Stimulated activated CD4-positive, alpha-beta T cell treated with anti-CD3 and anti-CD28 coated beads, Interleukin-1b, Interleukin-23, amount 100 ng/mL, for 1 hour (primary cell): ENCODE measurements around the gene FRMD8.

Experiments
- DNase-seq, 2 donors: peaks; one replicate each; pipeline ENCODE4 v3.0.0-alpha.2; 2020; ENCODE audit warnings: low read depth in 2 of 2

FRMD8 gene

GRCh38 chr11:65424205-65425104 is 38.0 kb downstream of the FRMD8 start:
- DNase-seq = no peak

GRCh38 chr11:65425105-65425970 is 38.9 kb downstream of the FRMD8 start:
- DNase-seq = peak in 1 of 2 donors; percentile 72

GRCh38 chr11:65425971-65426838 is 39.8 kb downstream of the FRMD8 start:
- no peak for DNase-seq

GRCh38 chr11:65426839-65427690 is 40.6 kb downstream of the FRMD8 start:
- DNase-seq = no peak

- DNase-seq = no peak
Measured at GRCh38 chr11:65427691-65428577, 41.5 kb downstream of the FRMD8 start.

- no peak for DNase-seq
Measured at GRCh38 chr11:65428578-65429067, 42.2 kb downstream of the FRMD8 start.

- DNase-seq = no peak
Measured at GRCh38 chr11:65429068-65429681, 42.7 kb downstream of the FRMD8 start.

GRCh38 chr11:65429724-65430405 is 43.4 kb downstream of the FRMD8 start:
- DNase-seq = no peak

- no peak for DNase-seq
Measured at GRCh38 chr11:65430406-65431217, 44.2 kb downstream of the FRMD8 start.

GRCh38 chr11:65431451-65432099 is 45.1 kb downstream of the FRMD8 start:
- DNase-seq = no peak

GRCh38 chr11:65432100-65432650 is 45.7 kb downstream of the FRMD8 start:
- DNase-seq = no peak

GRCh38 chr11:65432686-65433582 is 46.5 kb downstream of the FRMD8 start:
- DNase-seq = no peak

- no peak for DNase-seq
Measured at GRCh38 chr11:65433657-65434056, 47.2 kb downstream of the FRMD8 start.

- DNase-seq = no peak
Measured at GRCh38 chr11:65434057-65434666, 47.7 kb downstream of the FRMD8 start.

GRCh38 chr11:65434667-65435410 is 48.4 kb downstream of the FRMD8 start:
- DNase-seq = no peak
